Measurements from ENCODE around the gene LCNL1.

LCNL1 gene

GRCh38 chr9:137014166-137014565 is 31.4 kb downstream of the LCNL1 start:
- H3K9me3 ChIP-seq (ENCODE audit: insufficient read depth, low read depth, low read length) = no peaks in the 10 kb centered on the region
- no peak overlapping the region for H3K9ac ChIP-seq (ENCODE audit: low read depth, low read length, poor library complexity, severe bottlenecking)
- H3F3A ChIP-seq (ENCODE audit: low read depth) = no peaks in the 10 kb centered on the region
- H3K4me2 ChIP-seq (ENCODE audit: low read depth, low read length, poor library complexity, severe bottlenecking) = no peak overlapping the region
- no peaks in the 10 kb centered on the region; the same call in 1 of the 2 replicates for H3K36me3 ChIP-seq (ENCODE audit: insufficient read depth, low read length)
- H4K20me1 ChIP-seq (ENCODE audit: insufficient read depth, low read length, poor library complexity, severe bottlenecking) = no peaks in the 10 kb centered on the region
- no peak overlapping the region for H3K4me3 ChIP-seq (ENCODE audit: low read length, poor library complexity, severe bottlenecking)
- H3K27me3 ChIP-seq (ENCODE audit: insufficient read depth, low read length, poor library complexity, severe bottlenecking) = no peaks in the 10 kb centered on the region
- no peaks in the 10 kb centered on the region for H3K79me2 ChIP-seq (ENCODE audit: insufficient read depth, low read length)
- H3K4me1 ChIP-seq (ENCODE audit: insufficient read depth, low read length, poor library complexity, severe bottlenecking) = no peaks in the 10 kb centered on the region
- no peak overlapping the region for H2AFZ ChIP-seq (ENCODE audit: low read length)
- TF ChIP-seq CTCF (conservative IDR thresholded peaks at IDR 0.05; ENCODE audit: low read length) (no peak), EZH2phosphoT487 (IDR thresholded peaks at IDR 0.05; ENCODE audit: borderline replicate concordance) (no peak)
- no peaks in the 10 kb centered on the region for H3K9me2 ChIP-seq (replicated peaks; ENCODE audit: low read depth, low read length)

GRCh38 chr9:137014776-137015539 is 32.2 kb downstream of the LCNL1 start:
- no peaks in the 10 kb centered on the region for H3K9me3 ChIP-seq (ENCODE audit: insufficient read depth, low read depth, low read length)
- no peaks in the 10 kb centered on the region for H3K4me1 ChIP-seq (ENCODE audit: insufficient read depth, low read length, poor library complexity, severe bottlenecking)
- no peaks in the 10 kb centered on the region for H3K27me3 ChIP-seq (ENCODE audit: insufficient read depth, low read length, poor library complexity, severe bottlenecking)
- H3K79me2 ChIP-seq (ENCODE audit: insufficient read depth, low read length) = no peaks in the 10 kb centered on the region
- no peak for TF ChIP-seq EZH2phosphoT487 (IDR thresholded peaks at IDR 0.05; ENCODE audit: borderline replicate concordance)
- no peak for TF ChIP-seq CTCF (conservative IDR thresholded peaks at IDR 0.05; ENCODE audit: low read length)
- H3K9me2 ChIP-seq (replicated peaks; ENCODE audit: low read depth, low read length) = no peaks in the 10 kb centered on the region
- H3K9ac ChIP-seq (ENCODE audit: low read depth, low read length, poor library complexity, severe bottlenecking) = no peak overlapping the region
- no peak overlapping the region for H3K4me2 ChIP-seq (ENCODE audit: low read depth, low read length, poor library complexity, severe bottlenecking)
- no peak overlapping the region for H3K4me3 ChIP-seq (ENCODE audit: low read length, poor library complexity, severe bottlenecking)
- H4K20me1 ChIP-seq (ENCODE audit: insufficient read depth, low read length, poor library complexity, severe bottlenecking) = no peaks in the 10 kb centered on the region
- no peaks in the 10 kb centered on the region for H3F3A ChIP-seq (ENCODE audit: low read depth)
- no peak overlapping the region for H2AFZ ChIP-seq (ENCODE audit: low read length)
- no peaks in the 10 kb centered on the region; the same call in 1 of the 2 replicates for H3K36me3 ChIP-seq (ENCODE audit: insufficient read depth, low read length)

GRCh38 chr9:137015540-137015930 is 32.7 kb downstream of the LCNL1 start:
- Histone ChIP-seq H3K4me1 (ENCODE audit: insufficient read depth, low read length, poor library complexity, severe bottlenecking) (no peaks in the 10 kb centered on the region), H3K4me2 (ENCODE audit: low read depth, low read length, poor library complexity, severe bottlenecking) (no peak overlapping the region), H4K20me1 (ENCODE audit: insufficient read depth, low read length, poor library complexity, severe bottlenecking) (no peaks in the 10 kb centered on the region), H3K4me3 (ENCODE audit: low read length, poor library complexity, severe bottlenecking) (no peak overlapping the region), H3K9ac (ENCODE audit: low read depth, low read length, poor library complexity, severe bottlenecking) (no peak overlapping the region), H3K9me3 (ENCODE audit: insufficient read depth, low read depth, low read length) (no peaks in the 10 kb centered on the region), H3K79me2 (ENCODE audit: insufficient read depth, low read length) (no peaks in the 10 kb centered on the region), H3K9me2 (replicated peaks; ENCODE audit: low read depth, low read length) (no peaks in the 10 kb centered on the region), H3K36me3 (ENCODE audit: insufficient read depth, low read length) (no peaks in the 10 kb centered on the region; the same call in 1 of the 2 replicates), H2AFZ (ENCODE audit: low read length) (no peak overlapping the region), H3K27me3 (ENCODE audit: insufficient read depth, low read length, poor library complexity, severe bottlenecking) (no peaks in the 10 kb centered on the region), H3F3A (ENCODE audit: low read depth) (no peaks in the 10 kb centered on the region)
- no peak for TF ChIP-seq CTCF (conservative IDR thresholded peaks at IDR 0.05; ENCODE audit: low read length)
- no peak for TF ChIP-seq EZH2phosphoT487 (IDR thresholded peaks at IDR 0.05; ENCODE audit: borderline replicate concordance)

Data from Loucy (cell line).